GM18870 (cell line): Measurements from ENCODE around the gene PRR15L.
"Not testable (repeated sequence)": the region's sequence is repeated elsewhere in the genome, so short reads cannot be mapped to it uniquely, and the experiment has no call there.

ENCODE experiments used
- ATAC-seq: cut with Tn5 transposase; IDR thresholded peaks from one replicate; pipeline ENCODE4 v1.9.1; 2021; ENCODE audit warnings: moderate library complexity; ENCODE audit not compliant: unreplicated experiment

PRR15L gene

GRCh38 chr17:47957591-47958490 lies at the start of gene PRR15L:
TSS of gene PRR15L (minus strand) at chr17:47957883. CDS start at chr17:47953234, 4,649 bp downstream.
- no peak for ATAC-seq

GRCh38 chr17:48006936-48007709 lies 49.4 kb upstream of the PRR15L start:
- no peak for ATAC-seq

- ATAC-seq: no peak
These were observed 47.3 kb upstream of the PRR15L start for GRCh38 chr17:48004983-48005382.

- no peak for ATAC-seq
These were observed 45.9 kb upstream of the PRR15L start for GRCh38 chr17:48003417-48004151.

- ATAC-seq: no peak
These were observed 45.3 kb upstream of the PRR15L start for GRCh38 chr17:48002916-48003416.

- ATAC-seq: no peak
These were observed 44.7 kb upstream of the PRR15L start for GRCh38 chr17:48002266-48002915.

GRCh38 chr17:48001657-48002056 lies 44.0 kb upstream of the PRR15L start:
- not testable (repeated sequence) for ATAC-seq

GRCh38 chr17:48001197-48001596 lies 43.5 kb upstream of the PRR15L start:
- no peak for ATAC-seq

- ATAC-seq: no peak
These were observed 41.9 kb upstream of the PRR15L start for GRCh38 chr17:47999582-47999981.

- ATAC-seq: no peak
These were observed 40.4 kb upstream of the PRR15L start for GRCh38 chr17:47998044-47998443.

GRCh38 chr17:47997586-47997985 lies 39.9 kb upstream of the PRR15L start:
- no peak for ATAC-seq

GRCh38 chr17:47996201-47996600 lies 38.5 kb upstream of the PRR15L start:
- ATAC-seq: no peak

GRCh38 chr17:47995241-47995935 lies 37.7 kb upstream of the PRR15L start:
- no peak for ATAC-seq

GRCh38 chr17:47994724-47995123 lies 37.0 kb upstream of the PRR15L start:
- ATAC-seq: no peak

- ATAC-seq: no peak
These were observed 36.3 kb upstream of the PRR15L start for GRCh38 chr17:47993964-47994363.

GRCh38 chr17:47993031-47993564 lies 35.4 kb upstream of the PRR15L start:
- no peak for ATAC-seq

- ATAC-seq: no peak
These were observed 34.5 kb upstream of the PRR15L start for GRCh38 chr17:47992216-47992615.

- no peak for ATAC-seq
These were observed 33.5 kb upstream of the PRR15L start for GRCh38 chr17:47990962-47991731.

- no peak for ATAC-seq
These were observed 32.0 kb upstream of the PRR15L start for GRCh38 chr17:47989700-47990099.
